ENCODE data around the gene MPG. TPM values are rescaled to one million over a fixed set of nuclear protein-coding genes. Genes with fewer than 3 reads are reported as not detected.
"Not testable (repeated sequence)": the region's sequence is repeated elsewhere in the genome, so short reads cannot be mapped to it uniquely, and the experiment has no call there.

Gene MPG
- total and polyA plus RNA-seq, 4 donors: 25.4 to 84.1 (median 37.5) TPM

GRCh38 chr16:36336-36984, 41.6 kb upstream of the MPG start:
- H3K4me1 ChIP-seq (ENCODE audit: control insufficient read depth in 4 of 4, insufficient read depth in 4 of 4, low read length in 3 of 4): peaks cover 0 to 7% (median 1%) of the 10 kb centered on the region in 4 donors
- H3K27ac ChIP-seq (ENCODE audit: low read depth in 1 of 2, low read length in 2 of 2): no peak overlapping the region
- no peak overlapping the region for H3K4me3 ChIP-seq (ENCODE audit: low read depth in 1 of 3, low read length in 3 of 3)
- 95% methylated on average over 15 of the region's 15 CpGs for WGBS
- TF ChIP-seq NR2F2 (IDR thresholded peaks at IDR 0.05) (no peak), MAX (IDR thresholded peaks at IDR 0.05) (no peak), FOXA1 (IDR thresholded peaks at IDR 0.05) (no peak), ATF3 (IDR thresholded peaks at IDR 0.05) (no peak), SP1 (IDR thresholded peaks at IDR 0.05) (no peak)
- H3K9me3 ChIP-seq (ENCODE audit: control insufficient read depth in 4 of 4, low read length in 3 of 4): no peaks in the 10 kb centered on the region
- no peaks in the 10 kb centered on the region for H3K36me3 ChIP-seq (ENCODE audit: control insufficient read depth in 4 of 4, insufficient read depth in 3 of 4, low read depth in 1 of 4, low read length in 3 of 4)
- DNase-seq (ENCODE audit: low spot score): no peak
- no peak overlapping the region for H3K9ac ChIP-seq (ENCODE audit: low read depth in 1 of 2, low read length in 2 of 2)
- H3K27me3 ChIP-seq (ENCODE audit: control insufficient read depth in 4 of 4, insufficient read depth in 4 of 4, low read length in 3 of 4): no peaks in the 10 kb centered on the region

- H3K27me3 ChIP-seq (ENCODE audit: control insufficient read depth in 4 of 4, insufficient read depth in 4 of 4, low read length in 3 of 4): no peaks in the 10 kb centered on the region
- H3K9ac ChIP-seq (ENCODE audit: low read depth in 1 of 2, low read length in 2 of 2): no peak overlapping the region
- DNase-seq (ENCODE audit: low spot score): no peak
- TF ChIP-seq FOXA2 (IDR thresholded peaks at IDR 0.05) (no peak), SP1 (IDR thresholded peaks at IDR 0.05) (no peak), NR2F2 (IDR thresholded peaks at IDR 0.05) (no peak)
- H3K36me3 ChIP-seq (ENCODE audit: control insufficient read depth in 4 of 4, insufficient read depth in 3 of 4, low read depth in 1 of 4, low read length in 3 of 4): no peaks in the 10 kb centered on the region
- peaks cover 0 to 7% (median 1%) of the 10 kb centered on the region in 4 donors for H3K4me1 ChIP-seq (ENCODE audit: control insufficient read depth in 4 of 4, insufficient read depth in 4 of 4, low read length in 3 of 4)
- WGBS: 91% methylated on average over 5 of the region's 5 CpGs
- no peak overlapping the region for H3K27ac ChIP-seq (ENCODE audit: low read depth in 1 of 2, low read length in 2 of 2)
- no peak overlapping the region for H3K4me3 ChIP-seq (ENCODE audit: low read depth in 1 of 3, low read length in 3 of 3)
- H3K9me3 ChIP-seq (ENCODE audit: control insufficient read depth in 4 of 4, low read length in 3 of 4): no peaks in the 10 kb centered on the region
Measured at GRCh38 chr16:37511-37910, 40.5 kb upstream of the MPG start.

GRCh38 chr16:38206-38605, 39.8 kb upstream of the MPG start:
- H3K9ac ChIP-seq (ENCODE audit: low read depth in 1 of 2, low read length in 2 of 2); H3K36me3 ChIP-seq (ENCODE audit: control insufficient read depth in 4 of 4, insufficient read depth in 3 of 4, low read depth in 1 of 4, low read length in 3 of 4); H3K4me1 ChIP-seq (ENCODE audit: control insufficient read depth in 4 of 4, insufficient read depth in 4 of 4, low read length in 3 of 4); H3K27ac ChIP-seq (ENCODE audit: low read depth in 1 of 2, low read length in 2 of 2); H3K4me3 ChIP-seq (ENCODE audit: low read depth in 1 of 3, low read length in 3 of 3); H3K27me3 ChIP-seq (ENCODE audit: control insufficient read depth in 4 of 4, insufficient read depth in 4 of 4, low read length in 3 of 4); H3K9me3 ChIP-seq (ENCODE audit: control insufficient read depth in 4 of 4, low read length in 3 of 4); DNase-seq (ENCODE audit: low spot score): not testable (repeated sequence)
- WGBS: 95% methylated on average over 11 of the region's 11 CpGs

GRCh38 chr16:38941-39892, 38.8 kb upstream of the MPG start:
- no peak overlapping the region for H3K4me3 ChIP-seq (ENCODE audit: low read depth in 1 of 3, low read length in 3 of 3)

More at GRCh38 chr16:38941-39892, 38.8 kb upstream of the MPG start:
- TF ChIP-seq ZBTB33 (IDR thresholded peaks at IDR 0.05): no peak
- TF ChIP-seq RXRA (IDR thresholded peaks at IDR 0.05): no peak
- TF ChIP-seq EGR1 (IDR thresholded peaks at IDR 0.05; ENCODE audit: low read depth in 2 of 2): no peak
- no peak overlapping the region for H3K9ac ChIP-seq (ENCODE audit: low read depth in 1 of 2, low read length in 2 of 2)
- peak overlapping the region in 1 of 2 donors; percentile 10 for H3K27ac ChIP-seq (ENCODE audit: low read depth in 1 of 2, low read length in 2 of 2)
- H3K27me3 ChIP-seq (ENCODE audit: control insufficient read depth in 4 of 4, insufficient read depth in 4 of 4, low read length in 3 of 4): no peaks in the 10 kb centered on the region
- H3K9me3 ChIP-seq (ENCODE audit: control insufficient read depth in 4 of 4, low read length in 3 of 4): no peaks in the 10 kb centered on the region
- no peak for DNase-seq (ENCODE audit: low spot score)
- peaks cover 0 to 3% (median under 1%) of the 10 kb centered on the region in 4 donors for H3K36me3 ChIP-seq (ENCODE audit: control insufficient read depth in 4 of 4, insufficient read depth in 3 of 4, low read depth in 1 of 4, low read length in 3 of 4)
- peaks cover 0 to 7% (median 1%) of the 10 kb centered on the region in 4 donors for H3K4me1 ChIP-seq (ENCODE audit: control insufficient read depth in 4 of 4, insufficient read depth in 4 of 4, low read length in 3 of 4)
- 90% methylated on average over 13 of the region's 13 CpGs for WGBS

Measured in liver (tissue), 9 donors.